ENCODE measurements around the gene LGI4.

Gene LGI4

DNA sequence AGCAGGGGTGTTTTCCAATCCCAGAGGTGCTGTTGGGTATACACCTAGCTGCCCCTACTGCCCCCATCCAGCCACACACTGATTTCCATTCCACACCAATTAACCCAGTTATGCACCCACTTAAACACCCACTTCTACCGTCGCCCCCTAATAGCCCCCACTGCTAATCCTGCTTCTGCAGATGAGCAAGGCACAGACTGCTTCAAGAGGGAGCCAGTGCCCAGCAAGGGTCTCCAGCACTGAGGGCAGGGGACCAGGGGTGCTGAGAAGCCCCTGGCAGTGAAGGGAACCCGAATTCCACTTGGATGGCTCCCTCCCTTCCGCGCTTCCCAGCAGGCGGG lies 9.4 kb upstream of the LGI4 start:
- DNase-seq (ENCODE audit: low read depth in 1 of 2, low spot score in 1 of 2), result no peak
- no peak overlapping the region for H3K27ac ChIP-seq (replicated peaks)
- TF ChIP-seq CTCF (IDR thresholded peaks at IDR 0.05; ENCODE audit: insufficient read depth, low read length), result no peak
- H3K4me3 ChIP-seq (replicated peaks; ENCODE audit: insufficient read depth, low read length), result no peak overlapping the region
- peaks cover 12% of the 10 kb centered on the region for H3K27me3 ChIP-seq (ENCODE audit: insufficient read depth, poor library complexity, severe bottlenecking)

- no peak for TF ChIP-seq SPI1 (IDR thresholded peaks at IDR 0.05; ENCODE audit: borderline replicate concordance, low read depth)
- no peak for TF ChIP-seq REST (IDR thresholded peaks at IDR 0.05; ENCODE audit: insufficient replicate concordance, low read depth)
- TF ChIP-seq GABPA (IDR thresholded peaks at IDR 0.05; ENCODE audit: low read depth), result no peak
- no peak for TF ChIP-seq CTCF (IDR thresholded peaks at IDR 0.05; ENCODE audit: insufficient read depth, low read length)
- no peak for TF ChIP-seq POLR2AphosphoS5 (IDR thresholded peaks at IDR 0.05; ENCODE audit: low read depth)
- Histone ChIP-seq H3K27ac (replicated peaks) (no peak overlapping the region), H3K4me3 (replicated peaks; ENCODE audit: insufficient read depth, low read length) (no peak overlapping the region), H3K27me3 (ENCODE audit: insufficient read depth, poor library complexity, severe bottlenecking) (peaks cover 12% of the 10 kb centered on the region)
- DNase-seq (ENCODE audit: low read depth in 1 of 2, low spot score in 1 of 2), result no peak
These were observed 9.0 kb upstream of the LGI4 start for GRCh38 chr19:35143818-35144217.

DNA sequence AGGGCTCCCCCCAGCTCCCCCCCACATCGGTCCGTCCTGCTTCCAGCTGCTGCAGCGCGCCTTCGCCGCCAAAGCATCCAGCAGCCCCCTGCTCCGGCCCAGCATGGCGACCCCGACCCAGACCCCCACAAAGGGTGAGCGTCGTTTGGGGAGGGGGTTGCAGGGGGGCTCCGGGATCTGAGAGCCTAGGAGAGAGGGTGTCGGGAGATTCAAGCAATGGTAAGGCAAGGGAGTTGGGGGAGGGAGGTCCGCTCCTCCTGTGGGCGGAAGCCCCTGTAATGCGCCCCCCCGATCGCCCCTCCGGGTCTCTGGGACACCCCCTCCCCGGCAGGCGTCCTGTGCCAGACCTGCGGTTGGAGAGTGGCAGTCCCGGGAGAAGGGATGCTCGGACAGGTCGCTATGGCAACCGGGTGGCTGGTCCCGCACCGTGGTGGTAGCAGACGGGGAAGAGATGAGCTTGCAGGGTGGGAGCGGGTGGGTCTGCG lies 8.4 kb upstream of the LGI4 start, which contains the start of gene FXYD7:
TSS of gene FXYD7 (plus strand) at position 25 of the 485 bp plus-strand sequence. CDS start at position 104, 79 bp downstream.
- Histone ChIP-seq H3K27me3 (ENCODE audit: insufficient read depth, poor library complexity, severe bottlenecking) (peaks cover 12% of the 10 kb centered on the region), H3K27ac (replicated peaks) (no peak within 1 kb of the TSS), H3K4me3 (replicated peaks; ENCODE audit: insufficient read depth, low read length) (no peak within 1 kb of the TSS)
- no peak for DNase-seq (ENCODE audit: low read depth in 1 of 2, low spot score in 1 of 2)
- TF ChIP-seq POLR2AphosphoS5 (IDR thresholded peaks at IDR 0.05; ENCODE audit: low read depth) (no peak), SPI1 (IDR thresholded peaks at IDR 0.05; ENCODE audit: borderline replicate concordance, low read depth) (no peak), GABPA (IDR thresholded peaks at IDR 0.05; ENCODE audit: low read depth) (no peak), CTCF (IDR thresholded peaks at IDR 0.05; ENCODE audit: insufficient read depth, low read length) (no peak), REST (IDR thresholded peaks at IDR 0.05; ENCODE audit: insufficient replicate concordance, low read depth) (no peak)

DNA sequence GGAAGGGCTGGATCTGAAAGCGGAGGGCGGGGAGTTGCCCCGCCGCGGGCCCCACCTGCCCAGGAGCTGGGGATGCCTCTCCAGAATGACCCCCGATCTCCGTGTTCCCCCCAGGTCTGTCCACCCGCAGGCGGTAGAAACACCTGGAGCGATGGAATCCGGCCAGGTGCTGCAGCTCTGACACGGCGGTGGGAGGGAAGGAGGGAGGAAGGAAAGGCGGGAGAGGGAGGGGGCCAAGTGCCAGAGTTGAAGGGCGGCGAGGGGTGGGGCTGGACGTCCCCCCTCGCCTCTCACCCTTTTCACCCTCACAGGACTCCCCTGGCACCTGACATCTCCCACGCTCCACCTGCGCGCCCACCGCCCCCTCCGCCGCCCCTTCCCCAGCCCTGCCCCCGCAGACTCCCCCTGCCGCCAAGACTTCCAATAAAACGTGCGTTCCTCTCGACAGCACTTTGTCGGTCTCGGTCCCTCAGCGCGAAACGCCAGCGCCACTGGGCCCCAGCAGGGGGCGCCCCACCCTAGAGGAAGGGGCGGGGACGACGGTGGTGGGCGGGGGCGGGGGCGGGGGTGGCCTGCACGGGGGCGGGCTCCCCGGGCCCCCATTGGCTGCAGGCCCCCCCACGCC lies 7.9 kb upstream of the LGI4 start:
- H3K4me3 ChIP-seq (replicated peaks; ENCODE audit: insufficient read depth, low read length), result no peak overlapping the region
- H3K27ac ChIP-seq (replicated peaks), result no peak overlapping the region
- peaks cover 12% of the 10 kb centered on the region for H3K27me3 ChIP-seq (ENCODE audit: insufficient read depth, poor library complexity, severe bottlenecking)
- TF ChIP-seq CTCF (IDR thresholded peaks at IDR 0.05; ENCODE audit: insufficient read depth, low read length) (peak; percentile 12), GABPA (IDR thresholded peaks at IDR 0.05; ENCODE audit: low read depth) (no peak), SPI1 (IDR thresholded peaks at IDR 0.05; ENCODE audit: borderline replicate concordance, low read depth) (no peak), REST (IDR thresholded peaks at IDR 0.05; ENCODE audit: insufficient replicate concordance, low read depth) (no peak), POLR2AphosphoS5 (IDR thresholded peaks at IDR 0.05; ENCODE audit: low read depth) (no peak)
- peak in 1 of 2 experiments; percentile 49 for DNase-seq (ENCODE audit: low read depth in 1 of 2, low spot score in 1 of 2)
